Measurements from ENCODE around the gene MCCC2. TPM values are rescaled to one million over a fixed set of nuclear protein-coding genes. Genes with fewer than 3 reads are reported as not detected.

Gene MCCC2
- total and polyA plus RNA-seq, 2 of the 13 experiments (the other 11 are each of a cell fraction or from before 2014, with no cell fraction given) = 44.8 to 83.6 TPM

- intact Hi-C loops (cut with micrococcal nuclease; ENCODE audit: unreplicated experiment) = no loop called here
- no TSS peak for BruUV-seq (replicated peaks)
- ChIA-PET POLR2A (no interaction called here), CTCF (ENCODE audit: low intra/inter-chr PET ratio, low total read pairs) (no interaction called here)
- H3K79me2 ChIP-seq (ENCODE audit: insufficient read depth, low read length) = no peaks in the 10 kb centered on the region
- 80% methylated on average over 3 of the region's 3 CpGs for WGBS (ENCODE audit: low lambda C conversion rate)
- FAIRE-seq (no peak), ATAC-seq (no peak), DNase-seq (ENCODE audit: low spot score) (no peak)
- H3K9ac ChIP-seq (ENCODE audit: insufficient read depth, low read depth, low read length) = no peak overlapping the region
- TF ChIP-seq ZNF788 (CRISPR knock-in tag; IDR thresholded peaks at IDR 0.05; ENCODE audit: borderline replicate concordance) (no peak), CEBPB (IDR thresholded peaks at IDR 0.05; ENCODE audit: borderline replicate concordance, low read depth, low read length) (no peak), ETV5 (CRISPR knock-in tag; IDR thresholded peaks at IDR 0.05; ENCODE audit: borderline replicate concordance) (no peak), NCOA5 (CRISPR knock-in tag; IDR thresholded peaks at IDR 0.05) (no peak), ZZZ3 (CRISPR knock-in tag; IDR thresholded peaks at IDR 0.05; ENCODE audit: borderline replicate concordance) (no peak), ISL2 (CRISPR knock-in tag; IDR thresholded peaks at IDR 0.05) (no peak)
- H3K9me3 ChIP-seq (ENCODE audit: low read length) = no peaks in the 10 kb centered on the region
- no peak overlapping the region for H3K4me2 ChIP-seq (ENCODE audit: low read depth, low read length)
- no peaks in the 10 kb centered on the region for H3K27me3 ChIP-seq (ENCODE audit: control insufficient read depth in 1 of 2, insufficient read depth in 2 of 2, low read length in 2 of 2)
- H3K4me1 ChIP-seq (ENCODE audit: insufficient read depth, low read length) = no peaks in the 10 kb centered on the region
- no peak overlapping the region for H2AFZ ChIP-seq (ENCODE audit: low read length)
- H4K20me1 ChIP-seq (ENCODE audit: insufficient read depth, low read length) = no peaks in the 10 kb centered on the region
- H3K27ac ChIP-seq (ENCODE audit: extremely low read length, insufficient read depth, low read length) = no peak overlapping the region
- in situ Hi-C loops (cut with HindIII; ENCODE audit: extremely low pct_ligation_motif_present, low pct_unique_long_range_greater_than_20kb) = no loop called here
- no peak overlapping the region for H3K4me3 ChIP-seq (replicated peaks in 1 of 3; ENCODE audit: insufficient read depth in 1 of 3, low read depth in 2 of 3, low read length in 3 of 3)
- H3K36me3 ChIP-seq (replicated peaks in 1 of 2; ENCODE audit: control insufficient read depth in 1 of 2, insufficient read depth in 2 of 2, low read length in 2 of 2) = peaks cover 9 to 42% of the 10 kb centered on the region in 2 experiments
Observed at GRCh38 chr5:71632168-71632567, 45.0 kb downstream of the MCCC2 start.

GRCh38 chr5:71633255-71634155, 46.4 kb downstream of the MCCC2 start:
- Histone ChIP-seq H3K27ac (ENCODE audit: extremely low read length, insufficient read depth, low read length) (no peak overlapping the region), H3K4me3 (replicated peaks in 1 of 3; ENCODE audit: insufficient read depth in 1 of 3, low read depth in 2 of 3, low read length in 3 of 3) (no peak overlapping the region), H4K20me1 (ENCODE audit: insufficient read depth, low read length) (no peaks in the 10 kb centered on the region), H3K79me2 (ENCODE audit: insufficient read depth, low read length) (no peaks in the 10 kb centered on the region), H3K9ac (ENCODE audit: insufficient read depth, low read depth, low read length) (no peak overlapping the region), H3K27me3 (ENCODE audit: control insufficient read depth in 1 of 2, insufficient read depth in 2 of 2, low read length in 2 of 2) (no peaks in the 10 kb centered on the region), H2AFZ (ENCODE audit: low read length) (no peak overlapping the region), H3K4me2 (ENCODE audit: low read depth, low read length) (no peak overlapping the region), H3K9me3 (ENCODE audit: low read length) (no peaks in the 10 kb centered on the region), H3K36me3 (replicated peaks in 1 of 2; ENCODE audit: control insufficient read depth in 1 of 2, insufficient read depth in 2 of 2, low read length in 2 of 2) (peaks cover 9 to 48% of the 10 kb centered on the region in 2 experiments), H3K4me1 (ENCODE audit: insufficient read depth, low read length) (no peaks in the 10 kb centered on the region)
- ATAC-seq (no peak), FAIRE-seq (no peak), DNase-seq (ENCODE audit: low spot score) (no peak)
- ChIA-PET CTCF (ENCODE audit: low intra/inter-chr PET ratio, low total read pairs) (no interaction called here), POLR2A (no interaction called here)
- WGBS (ENCODE audit: low lambda C conversion rate) = 95% methylated on average over 2 of the region's 2 CpGs
- in situ Hi-C loops (cut with HindIII; ENCODE audit: extremely low pct_ligation_motif_present, low pct_unique_long_range_greater_than_20kb) = no loop called here
- BruUV-seq (replicated peaks) = no TSS peak
- intact Hi-C loops (cut with micrococcal nuclease; ENCODE audit: unreplicated experiment) = no loop called here
- TF ChIP-seq ZNF790 (CRISPR knock-in tag; IDR thresholded peaks at IDR 0.05; ENCODE audit: borderline replicate concordance) = no peak
- TF ChIP-seq HNF1B (CRISPR knock-in tag; IDR thresholded peaks at IDR 0.05) = no peak
- no peak for TF ChIP-seq PRDM15 (CRISPR knock-in tag; IDR thresholded peaks at IDR 0.05)
- TF ChIP-seq MTERF4 (CRISPR knock-in tag; IDR thresholded peaks at IDR 0.05) = no peak
- no peak for TF ChIP-seq CEBPB (IDR thresholded peaks at IDR 0.05; ENCODE audit: borderline replicate concordance, low read depth, low read length)
- TF ChIP-seq KAT8 (CRISPR knock-in tag; IDR thresholded peaks at IDR 0.05) = no peak

Measured in HepG2 (cell line).